Measurements from ENCODE around the gene AMDHD1. TPM values are rescaled to one million over a fixed set of nuclear protein-coding genes. Genes with fewer than 3 reads are reported as not detected.

AMDHD1 gene
- total and polyA plus RNA-seq, 3 donors from 2014 or later, result 0.67 to 4.0 (median 2.0) TPM

DNA sequence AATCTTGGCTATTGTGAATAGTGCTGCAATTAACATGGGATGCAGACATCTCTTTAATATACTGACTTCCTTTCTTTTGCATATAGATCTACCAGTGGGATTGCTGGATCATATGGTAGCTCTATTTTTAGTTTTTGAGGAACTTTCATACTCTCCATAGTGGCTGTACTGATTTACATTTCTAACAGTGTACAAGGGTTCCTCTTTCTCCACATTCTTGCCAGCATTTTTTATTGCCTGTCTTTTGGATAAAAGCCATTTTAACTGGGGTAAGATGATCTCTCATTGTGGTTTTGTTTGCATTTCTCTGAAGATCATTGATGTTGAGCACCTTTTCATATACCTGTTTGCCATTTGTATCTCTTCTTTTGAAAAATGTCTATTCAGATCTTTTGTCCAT lies 8.4 kb downstream of the AMDHD1 start:
- H3K9me3 ChIP-seq, result no peaks in the 10 kb centered on the region
- intact Hi-C loops (cut with DNase I; ENCODE audit: low total_unique reads), result no loop called here
- H3K27me3 ChIP-seq, result no peaks in the 10 kb centered on the region
- H3K27ac ChIP-seq, result no peak overlapping the region
- H3K36me3 ChIP-seq (ENCODE audit: low read depth, missing control alignments), result no peaks in the 10 kb centered on the region
- DNase-seq, result no peak
- no peaks in the 10 kb centered on the region for H3K4me1 ChIP-seq
- no peak for TF ChIP-seq POLR2A (IDR thresholded peaks at IDR 0.05)
- TF ChIP-seq, protein P1, sequence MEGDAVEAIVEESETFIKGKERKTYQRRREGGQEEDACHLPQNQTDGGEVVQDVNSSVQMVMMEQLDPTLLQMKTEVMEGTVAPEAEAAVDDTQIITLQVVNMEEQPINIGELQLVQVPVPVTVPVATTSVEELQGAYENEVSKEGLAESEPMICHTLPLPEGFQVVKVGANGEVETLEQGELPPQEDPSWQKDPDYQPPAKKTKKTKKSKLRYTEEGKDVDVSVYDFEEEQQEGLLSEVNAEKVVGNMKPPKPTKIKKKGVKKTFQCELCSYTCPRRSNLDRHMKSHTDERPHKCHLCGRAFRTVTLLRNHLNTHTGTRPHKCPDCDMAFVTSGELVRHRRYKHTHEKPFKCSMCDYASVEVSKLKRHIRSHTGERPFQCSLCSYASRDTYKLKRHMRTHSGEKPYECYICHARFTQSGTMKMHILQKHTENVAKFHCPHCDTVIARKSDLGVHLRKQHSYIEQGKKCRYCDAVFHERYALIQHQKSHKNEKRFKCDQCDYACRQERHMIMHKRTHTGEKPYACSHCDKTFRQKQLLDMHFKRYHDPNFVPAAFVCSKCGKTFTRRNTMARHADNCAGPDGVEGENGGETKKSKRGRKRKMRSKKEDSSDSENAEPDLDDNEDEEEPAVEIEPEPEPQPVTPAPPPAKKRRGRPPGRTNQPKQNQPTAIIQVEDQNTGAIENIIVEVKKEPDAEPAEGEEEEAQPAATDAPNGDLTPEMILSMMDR (IDR thresholded peaks at IDR 0.05), result no peak
- H3K4me3 ChIP-seq, result no peak overlapping the region

DNA sequence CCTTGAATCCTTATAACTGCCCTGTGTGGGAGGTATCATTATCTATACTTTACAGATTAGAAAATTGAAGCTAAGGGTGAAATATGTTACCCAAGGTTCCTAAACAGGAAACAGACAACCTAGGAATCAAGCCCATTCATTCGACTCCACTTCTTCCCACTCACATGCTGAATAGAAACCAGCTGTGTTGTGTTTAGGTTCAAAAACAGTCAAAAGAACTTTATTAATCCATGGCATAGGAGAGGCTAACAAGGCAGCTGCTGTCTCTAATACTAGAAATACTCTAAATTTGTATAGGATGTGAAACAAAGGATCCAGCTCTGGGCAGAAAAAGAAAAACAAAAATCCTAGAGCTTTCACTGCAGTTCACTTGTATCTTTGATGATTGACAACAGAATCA lies 9.9 kb downstream of the AMDHD1 start:
- Histone ChIP-seq H3K4me1 (no peaks in the 10 kb centered on the region), H3K9me3 (no peaks in the 10 kb centered on the region), H3K36me3 (ENCODE audit: low read depth, missing control alignments) (no peaks in the 10 kb centered on the region), H3K4me3 (no peak overlapping the region), H3K27ac (no peak overlapping the region), H3K27me3 (no peaks in the 10 kb centered on the region)
- intact Hi-C loops (cut with DNase I; ENCODE audit: low total_unique reads), result no loop called here
- DNase-seq, result no peak
- 26 to 29% methylated on average over 1 of the region's 1 CpG for WGBS, 2 donors
- TF ChIP-seq, protein P1 (IDR thresholded peaks at IDR 0.05), result no peak
- no peak for TF ChIP-seq POLR2A (IDR thresholded peaks at IDR 0.05)

GRCh38 chr12:95955549-95956159 lies 12.5 kb downstream of the AMDHD1 start:
- H3K27me3 ChIP-seq, result no peaks in the 10 kb centered on the region
- H3K4me1 ChIP-seq, result no peaks in the 10 kb centered on the region
- no peak overlapping the region for H3K27ac ChIP-seq
- H3K4me3 ChIP-seq, result no peak overlapping the region
- TF ChIP-seq POLR2A (IDR thresholded peaks at IDR 0.05), result no peak
- TF ChIP-seq, protein P1 (IDR thresholded peaks at IDR 0.05), result no peak
- DNase-seq, result no peak
- WGBS, 2 donors, result 87% methylated on average over 7 of the region's 7 CpGs
- H3K9me3 ChIP-seq, result no peaks in the 10 kb centered on the region
- H3K36me3 ChIP-seq (ENCODE audit: low read depth, missing control alignments), result no peaks in the 10 kb centered on the region
- intact Hi-C loops (cut with DNase I; ENCODE audit: low total_unique reads), result no loop called here

GRCh38 chr12:95956557-95957145 lies 13.5 kb downstream of the AMDHD1 start:
- peak; percentile 46 for DNase-seq
- no peak overlapping the region for H3K27ac ChIP-seq
- no peaks in the 10 kb centered on the region for H3K36me3 ChIP-seq (ENCODE audit: low read depth, missing control alignments)
- no peaks in the 10 kb centered on the region for H3K4me1 ChIP-seq
- H3K27me3 ChIP-seq, result no peaks in the 10 kb centered on the region
- H3K9me3 ChIP-seq, result no peaks in the 10 kb centered on the region
- peak overlapping the region in 1 of 2 donors; percentile 4 for H3K4me3 ChIP-seq
- TF ChIP-seq, protein P1 (IDR thresholded peaks at IDR 0.05), result no peak
- TF ChIP-seq POLR2A (IDR thresholded peaks at IDR 0.05), result no peak
- WGBS, 2 donors, result 43 to 58% methylated on average over 22 to 27 of the region's 27 CpGs
- intact Hi-C loops (cut with DNase I; ENCODE audit: low total_unique reads), result no loop called here

DNA sequence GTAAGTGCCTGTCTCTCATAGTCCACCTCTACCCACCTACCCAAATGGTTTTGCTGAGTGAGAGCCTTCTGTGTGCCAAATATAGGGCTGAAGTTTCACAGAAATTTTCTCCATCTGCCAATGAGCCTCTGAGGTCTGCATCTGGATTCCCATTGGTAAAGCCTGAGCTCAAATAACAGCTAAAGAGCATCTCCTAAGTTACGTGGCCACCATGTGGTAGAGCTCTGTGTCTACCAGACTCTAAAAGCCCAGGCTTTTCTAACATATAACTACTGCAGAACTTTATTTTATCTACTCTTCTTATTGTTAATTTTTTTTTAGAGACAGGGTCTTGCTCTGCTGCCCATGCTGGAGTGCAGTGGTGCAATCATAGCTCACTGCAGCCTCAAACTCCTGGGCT lies 16.0 kb downstream of the AMDHD1 start:
- no peak for DNase-seq
- Histone ChIP-seq H3K4me3 (no peak overlapping the region), H3K36me3 (ENCODE audit: low read depth, missing control alignments) (no peaks in the 10 kb centered on the region), H3K4me1 (no peaks in the 10 kb centered on the region), H3K27ac (no peak overlapping the region), H3K9me3 (no peaks in the 10 kb centered on the region), H3K27me3 (no peaks in the 10 kb centered on the region)
- WGBS, 2 donors, result 67 to 73% methylated on average over 1 of the region's 1 CpG
- TF ChIP-seq POLR2A (IDR thresholded peaks at IDR 0.05), result no peak
- TF ChIP-seq, protein P1 (IDR thresholded peaks at IDR 0.05), result no peak
- intact Hi-C loops (cut with DNase I; ENCODE audit: low total_unique reads), result no loop called here

All from testis (tissue), 3 donors.